ENCODE results near the gene RSAD1. TPM values are rescaled to one million over a fixed set of nuclear protein-coding genes. Genes with fewer than 3 reads are reported as not detected.

RSAD1 gene
- total and polyA plus RNA-seq, 10 of the 15 experiments (the other 5 are each of a cell fraction or from before 2014, with no cell fraction given) = 2.5 to 28.1 (median 22.6) TPM

GRCh38 chr17:50506298-50506697 is 27.6 kb downstream of the RSAD1 start:
- RAD21 ChIA-PET (ENCODE audit: unreplicated experiment) = no interaction called here
- Histone ChIP-seq H3K36me3 (ENCODE audit: control insufficient read depth in 2 of 2, insufficient read depth in 2 of 2, low read length in 1 of 2) (no peaks in the 10 kb centered on the region), H2AFZ (ENCODE audit: control insufficient read depth, low read depth, low read length) (no peak overlapping the region), H3K4me3 (no peak overlapping the region), H3K9ac (ENCODE audit: control insufficient read depth, insufficient read depth, low read length) (no peak overlapping the region), H4K20me1 (ENCODE audit: control insufficient read depth, insufficient read depth) (no peaks in the 10 kb centered on the region), H3K4me1 (ENCODE audit: control insufficient read depth, insufficient read depth, low read length) (peaks cover 17% of the 10 kb centered on the region), H3K9me3 (replicated peaks; ENCODE audit: control insufficient read depth, insufficient read depth, low read length) (no peaks in the 10 kb centered on the region), H3K4me2 (ENCODE audit: control insufficient read depth, insufficient read depth) (no peak overlapping the region), H3K79me2 (ENCODE audit: control insufficient read depth, insufficient read depth, low read length) (peaks cover 3% of the 10 kb centered on the region; the same call in 1 of the 2 replicates), H3K27ac (ENCODE audit: control insufficient read depth, insufficient read depth) (no peak overlapping the region), H3K27me3 (replicated peaks in 1 of 2; ENCODE audit: control insufficient read depth in 2 of 2, insufficient read depth in 2 of 2, low read length in 1 of 2) (no peaks in the 10 kb centered on the region)
- POLR2A ChIA-PET = interaction anchor here (0.5 kb wide), 1 partner anchor 242 kb away, joined by 3 read pairs; no protein-coding TSS in a partner anchor
- CTCF ChIA-PET = interaction anchor here (0.6 to 1.0 kb wide), 2 partner anchors 23 to 709 kb away, joined by 3 to 4 read pairs; no protein-coding TSS in a partner anchor
- no peak for TF ChIP-seq STAT3 (IDR thresholded peaks at IDR 0.05; ENCODE audit: low read depth, low read length)
- TF ChIP-seq ZNF24 (IDR thresholded peaks at IDR 0.05) = no peak
- TF ChIP-seq SMC3 (IDR thresholded peaks at IDR 0.05; ENCODE audit: borderline replicate concordance, low read length) = no peak
- no peak for TF ChIP-seq FOXK2 (IDR thresholded peaks at IDR 0.05)
- no peak for TF ChIP-seq GATAD2B (conservative IDR thresholded peaks at IDR 0.05; ENCODE audit: low read depth)
- ATAC-seq = no peak
- WGBS (ENCODE audit: insufficient coverage, insufficient replicate concordance, low lambda C conversion rate, missing lambda C conversion rate) = 45% methylated on average over 7 of the region's 7 CpGs
- BruUV-seq (replicated peaks) = no TSS peak
- DNase-seq (ENCODE audit: low read depth, low spot score) = no peak
- in situ Hi-C loops (cut with MboI) (no loop called here), intact Hi-C loops (cut with micrococcal nuclease; ENCODE audit: unreplicated experiment) (no loop called here)
- SMC1A ChIA-PET (ENCODE audit: uncharacterized antibody, unreplicated experiment) = interaction anchor here (0.7 to 1.9 kb wide), 4 partner anchors 9 to 29 kb away, joined by 3 to 5 read pairs (median 4); partner anchors contain the start of gene RSAD1
- FAIRE-seq = no peak

GRCh38 chr17:50507871-50508572 is 29.4 kb downstream of the RSAD1 start, which contains the start of gene MYCBPAP:
MYCBPAP (plus strand) TSS chr17:50508439; CDS start chr17:50508675, 236 bp downstream.
- CTCF ChIA-PET = interaction anchor here (0.9 to 1.2 kb wide), 2 partner anchors 21 to 24 kb away, joined by 4 to 5 read pairs; no protein-coding TSS in a partner anchor
- ATAC-seq = peak; percentile 72
- Histone ChIP-seq H3K79me2 (ENCODE audit: control insufficient read depth, insufficient read depth, low read length) (peaks cover 3% of the 10 kb centered on the region; the same call in 1 of the 2 replicates), H3K9me3 (replicated peaks; ENCODE audit: control insufficient read depth, insufficient read depth, low read length) (no peaks in the 10 kb centered on the region), H3K36me3 (ENCODE audit: control insufficient read depth in 2 of 2, insufficient read depth in 2 of 2, low read length in 1 of 2) (no peaks in the 10 kb centered on the region), H3K9ac (ENCODE audit: control insufficient read depth, insufficient read depth, low read length) (peak within 1 kb of the TSS; percentile 73), H4K20me1 (ENCODE audit: control insufficient read depth, insufficient read depth) (no peaks in the 10 kb centered on the region), H3K4me1 (ENCODE audit: control insufficient read depth, insufficient read depth, low read length) (peaks cover 23% of the 10 kb centered on the region), H3K4me2 (ENCODE audit: control insufficient read depth, insufficient read depth) (peak within 1 kb of the TSS; percentile 98), H3K27ac (ENCODE audit: control insufficient read depth, insufficient read depth) (peak within 1 kb of the TSS; percentile 58), H3K4me3 (peak within 1 kb of the TSS; percentile 74), H3K27me3 (replicated peaks in 1 of 2; ENCODE audit: control insufficient read depth in 2 of 2, insufficient read depth in 2 of 2, low read length in 1 of 2) (no peaks in the 10 kb centered on the region), H2AFZ (ENCODE audit: control insufficient read depth, low read depth, low read length) (peak within 1 kb of the TSS; percentile 89)
- peak; percentile 28 for DNase-seq (ENCODE audit: low read depth, low spot score)
- FAIRE-seq = no peak
- intact Hi-C loops (cut with micrococcal nuclease; ENCODE audit: unreplicated experiment) (no loop called here), in situ Hi-C loops (cut with MboI) (no loop called here)
- SMC1A ChIA-PET (ENCODE audit: uncharacterized antibody, unreplicated experiment) = no interaction called here
- RAD21 ChIA-PET (ENCODE audit: unreplicated experiment) = interaction anchor here (0.7 kb wide), 1 partner anchor 290 kb away, joined by 7 read pairs; no protein-coding TSS in a partner anchor
- POLR2A ChIA-PET = no interaction called here
- no TSS peak for BruUV-seq (replicated peaks)
- 36% methylated on average over 31 of the region's 66 CpGs for WGBS (ENCODE audit: insufficient coverage, insufficient replicate concordance, low lambda C conversion rate, missing lambda C conversion rate)
- TF ChIP-seq SRF (IDR thresholded peaks at IDR 0.05; ENCODE audit: low read depth in 2 of 2, low read length in 2 of 2) = 0 out of 4 replicates have a peak, but pooled peaks of 1 of the 2 experiments have one; percentile 35
- peak; percentile 79 for TF ChIP-seq POLR2A (IDR thresholded peaks at IDR 0.05; ENCODE audit: low read depth, low read length)
- TF ChIP-seq TCF7 (IDR thresholded peaks at IDR 0.05; ENCODE audit: borderline replicate concordance) = no peak
- 0 out of 2 replicates have a peak, but pooled peaks have one; percentile 31 for TF ChIP-seq MXI1 (IDR thresholded peaks at IDR 0.05; ENCODE audit: low read depth, low read length)
- TF ChIP-seq KLF5 (IDR thresholded peaks at IDR 0.05; ENCODE audit: partially characterized antibody) = no peak
- peak; percentile 45; the same call in 1 of the 2 replicates for TF ChIP-seq ZNF687 (IDR thresholded peaks at IDR 0.05)

Measured in GM12878 (cell line).